Measurements from ENCODE around the gene POLDIP2. TPM values are rescaled to one million over a fixed set of nuclear protein-coding genes. Genes with fewer than 3 reads are reported as not detected.

POLDIP2 gene
- total and polyA plus RNA-seq, 9 of the 15 experiments (the other 6 are each of a cell fraction or from before 2014, with no cell fraction given): 22.0 to 137 (median 104) TPM

- TF ChIP-seq GMEB1 (CRISPR knock-in tag; IDR thresholded peaks at IDR 0.05) (no peak), POLR2AphosphoS5 (IDR thresholded peaks at IDR 0.05; ENCODE audit: control insufficient read depth, insufficient read depth, low read depth, low read length) (0 out of 2 replicates have a peak, but pooled peaks have one; percentile 6), PKNOX1 (IDR thresholded peaks at IDR 0.05) (peak; percentile 86), ZC3H11A (IDR thresholded peaks at IDR 0.05; ENCODE audit: low read depth, low read length) (no peak), NCOA4 (IDR thresholded peaks at IDR 0.05; ENCODE audit: partially characterized antibody) (no peak), STAT5A (IDR thresholded peaks at IDR 0.05; ENCODE audit: borderline replicate concordance, low read length) (no peak), NCOA2 (IDR thresholded peaks at IDR 0.05; ENCODE audit: partially characterized antibody in 2 of 2) (no peak), USF2 (CRISPR knock-in tag; IDR thresholded peaks at IDR 0.05) (peak; percentile 10; the same call in 1 of the 2 replicates), NCOR1 (IDR thresholded peaks at IDR 0.05) (no peak), ZBTB11 (CRISPR knock-in tag; IDR thresholded peaks at IDR 0.05) (no peak), RERE (CRISPR knock-in tag; IDR thresholded peaks at IDR 0.05; ENCODE audit: borderline replicate concordance) (no peak)
Observed at GRCh38 chr17:28335959-28336871, 21.1 kb downstream of the POLDIP2 start (continued).

All from K562 (cell line).